Measurements from ENCODE around the gene SEMA3D. TPM values are rescaled to one million over a fixed set of nuclear protein-coding genes. Genes with fewer than 3 reads are reported as not detected.
A peak's percentile ranks its signal among the peaks of the same experiment; 100 is the strongest.

SEMA3D gene
- total RNA-seq, 4 donors from 2014 or later: 0.06 to 3.8 (median 0.14) TPM

GRCh38 chr7:85046534-85046933 is 140.3 kb downstream of the SEMA3D start:
- intact Hi-C loops (cut with DNase I): loop anchor here (10.0 kb wide), 1 partner anchor 138 kb away; the partner anchor contains the start of gene SEMA3D
- H3K27me3 ChIP-seq: no peaks in the 10 kb centered on the region
- no peak overlapping the region for H3K27ac ChIP-seq
- no peak overlapping the region for H3K4me3 ChIP-seq
- H3K4me1 ChIP-seq: no peaks in the 10 kb centered on the region
- H3K36me3 ChIP-seq: no peaks in the 10 kb centered on the region
- TF ChIP-seq, protein P1, sequence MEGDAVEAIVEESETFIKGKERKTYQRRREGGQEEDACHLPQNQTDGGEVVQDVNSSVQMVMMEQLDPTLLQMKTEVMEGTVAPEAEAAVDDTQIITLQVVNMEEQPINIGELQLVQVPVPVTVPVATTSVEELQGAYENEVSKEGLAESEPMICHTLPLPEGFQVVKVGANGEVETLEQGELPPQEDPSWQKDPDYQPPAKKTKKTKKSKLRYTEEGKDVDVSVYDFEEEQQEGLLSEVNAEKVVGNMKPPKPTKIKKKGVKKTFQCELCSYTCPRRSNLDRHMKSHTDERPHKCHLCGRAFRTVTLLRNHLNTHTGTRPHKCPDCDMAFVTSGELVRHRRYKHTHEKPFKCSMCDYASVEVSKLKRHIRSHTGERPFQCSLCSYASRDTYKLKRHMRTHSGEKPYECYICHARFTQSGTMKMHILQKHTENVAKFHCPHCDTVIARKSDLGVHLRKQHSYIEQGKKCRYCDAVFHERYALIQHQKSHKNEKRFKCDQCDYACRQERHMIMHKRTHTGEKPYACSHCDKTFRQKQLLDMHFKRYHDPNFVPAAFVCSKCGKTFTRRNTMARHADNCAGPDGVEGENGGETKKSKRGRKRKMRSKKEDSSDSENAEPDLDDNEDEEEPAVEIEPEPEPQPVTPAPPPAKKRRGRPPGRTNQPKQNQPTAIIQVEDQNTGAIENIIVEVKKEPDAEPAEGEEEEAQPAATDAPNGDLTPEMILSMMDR (IDR thresholded peaks at IDR 0.05): no peak
- TF ChIP-seq POLR2A (IDR thresholded peaks at IDR 0.05): no peak
- no peaks in the 10 kb centered on the region for H3K9me3 ChIP-seq
- 79 to 95% methylated on average over 1 of the region's 1 CpG for WGBS, 2 donors
- DNase-seq: no peak

GRCh38 chr7:85041605-85042216 is 145.1 kb downstream of the SEMA3D start:
- no peaks in the 10 kb centered on the region for H3K9me3 ChIP-seq
- H3K27ac ChIP-seq: no peak overlapping the region
- no peaks in the 10 kb centered on the region for H3K4me1 ChIP-seq
- DNase-seq: no peak
- H3K36me3 ChIP-seq: no peaks in the 10 kb centered on the region
- no peak overlapping the region for H3K4me3 ChIP-seq
- WGBS, 2 donors: 50 to 51% methylated on average over 6 of the region's 6 CpGs
- H3K27me3 ChIP-seq: no peaks in the 10 kb centered on the region
- intact Hi-C loops (cut with DNase I): loop anchor here (10.0 kb wide), 1 partner anchor 143 kb away; the partner anchor contains the start of gene SEMA3D
- TF ChIP-seq, protein P1 (IDR thresholded peaks at IDR 0.05): peak in 5 of 6 experiments; percentile 43 to 66 (median 58)
- TF ChIP-seq POLR2A (IDR thresholded peaks at IDR 0.05): no peak

- no peak overlapping the region for H3K4me3 ChIP-seq
- no peaks in the 10 kb centered on the region for H3K9me3 ChIP-seq
- H3K27ac ChIP-seq: no peak overlapping the region
- no peak for TF ChIP-seq POLR2A (IDR thresholded peaks at IDR 0.05)
- TF ChIP-seq, protein P1 (IDR thresholded peaks at IDR 0.05): no peak
- 76 to 79% methylated on average over 11 of the region's 11 CpGs for WGBS, 2 donors
- no peaks in the 10 kb centered on the region for H3K27me3 ChIP-seq
- intact Hi-C loops (cut with DNase I): loop anchor here (10.0 kb wide), 1 partner anchor 515 kb away; no protein-coding TSS in a partner anchor
- H3K4me1 ChIP-seq: no peaks in the 10 kb centered on the region
- DNase-seq: no peak
- H3K36me3 ChIP-seq: no peaks in the 10 kb centered on the region
Measured at GRCh38 chr7:85039196-85039923, 147.5 kb downstream of the SEMA3D start.

- H3K27me3 ChIP-seq: no peaks in the 10 kb centered on the region
- no peaks in the 10 kb centered on the region for H3K9me3 ChIP-seq
- no peaks in the 10 kb centered on the region for H3K4me1 ChIP-seq
- 23 to 38% methylated on average over 2 of the region's 2 CpGs for WGBS, 2 donors
- no peak for DNase-seq
- no peak for TF ChIP-seq POLR2A (IDR thresholded peaks at IDR 0.05)
- TF ChIP-seq, protein P1 (IDR thresholded peaks at IDR 0.05): no peak
- H3K36me3 ChIP-seq: no peaks in the 10 kb centered on the region
- intact Hi-C loops (cut with DNase I): loop anchor here (10.0 kb wide), 1 partner anchor 516 kb away; no protein-coding TSS in a partner anchor
- no peak overlapping the region for H3K4me3 ChIP-seq
- no peak overlapping the region for H3K27ac ChIP-seq
Measured at GRCh38 chr7:85038466-85038865, 148.4 kb downstream of the SEMA3D start.

DNA sequence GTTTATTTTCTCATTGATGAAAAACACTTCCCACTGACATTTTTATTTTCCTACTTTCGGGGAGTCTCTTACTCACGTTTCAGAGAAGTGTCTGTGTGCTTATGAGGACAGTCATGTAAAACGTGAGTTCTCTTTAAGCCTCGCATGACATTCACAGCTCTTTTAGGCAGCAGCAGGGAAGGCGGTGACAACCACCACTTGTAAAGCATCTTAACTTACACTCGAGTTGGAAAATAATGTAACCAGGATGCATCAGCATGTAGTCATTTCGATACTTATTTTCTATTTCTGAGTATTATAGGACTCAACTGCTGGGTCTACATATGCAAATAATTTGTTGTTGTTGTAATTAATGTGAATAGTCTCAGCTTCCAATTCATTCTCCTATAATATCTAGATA is 153.6 kb downstream of the SEMA3D start:
- TF ChIP-seq, protein P1 (IDR thresholded peaks at IDR 0.05): no peak
- TF ChIP-seq POLR2A (IDR thresholded peaks at IDR 0.05): no peak

More for the DNA sequence above, 153.6 kb downstream of the SEMA3D start:
- 73 to 76% methylated on average over 7 of the region's 7 CpGs for WGBS, 2 donors
- no peaks in the 10 kb centered on the region for H3K27me3 ChIP-seq
- no peak overlapping the region for H3K4me3 ChIP-seq
- intact Hi-C loops (cut with DNase I): loop anchor here (10.0 kb wide), 1 partner anchor 522 kb away; no protein-coding TSS in a partner anchor
- no peaks in the 10 kb centered on the region for H3K36me3 ChIP-seq
- no peaks in the 10 kb centered on the region for H3K9me3 ChIP-seq
- H3K27ac ChIP-seq: no peak overlapping the region
- H3K4me1 ChIP-seq: no peaks in the 10 kb centered on the region
- no peak for DNase-seq

All from esophagus squamous epithelium (tissue), 5 donors.